GM18909 (cell line): Measurements from ENCODE around the gene BRD3.
A peak's percentile ranks its signal among the peaks of the same experiment; 100 is the strongest.

Source experiments
- ATAC-seq: cut with Tn5 transposase; IDR thresholded peaks from one replicate; pipeline ENCODE4 v1.9.1; 2021; ENCODE audit warnings: mild to moderate bottlenecking; ENCODE audit not compliant: unreplicated experiment, poor library complexity

The BRD3 gene

GRCh38 chr9:134066913-134067851, 644 bp downstream of the BRD3 start:
- peak; percentile 29 for ATAC-seq

- ATAC-seq = no peak
Measured at GRCh38 chr9:134066526-134066912, 1.3 kb downstream of the BRD3 start.

GRCh38 chr9:134065612-134066419, 2.0 kb downstream of the BRD3 start:
- ATAC-seq = peak; percentile 35

GRCh38 chr9:134064711-134065110, 3.1 kb downstream of the BRD3 start:
- ATAC-seq = no peak

GRCh38 chr9:134063571-134064450, 4.0 kb downstream of the BRD3 start:
- no peak for ATAC-seq

- ATAC-seq = no peak
Measured at GRCh38 chr9:134063088-134063570, 4.7 kb downstream of the BRD3 start.

GRCh38 chr9:134062461-134063087, 5.3 kb downstream of the BRD3 start:
- ATAC-seq = no peak

- no peak for ATAC-seq
Measured at GRCh38 chr9:134061688-134062371, 6.0 kb downstream of the BRD3 start.

- ATAC-seq = no peak
Measured at GRCh38 chr9:134061019-134061687, 6.7 kb downstream of the BRD3 start.

- ATAC-seq = no peak
Measured at GRCh38 chr9:134060546-134060945, 7.3 kb downstream of the BRD3 start.

- peak; percentile 80 for ATAC-seq
Measured at GRCh38 chr9:134059661-134060395, 8.0 kb downstream of the BRD3 start.

- ATAC-seq = no peak
Measured at GRCh38 chr9:134059188-134059641, 8.6 kb downstream of the BRD3 start.

GRCh38 chr9:134058716-134059115, 9.1 kb downstream of the BRD3 start:
- ATAC-seq = no peak

GRCh38 chr9:134057751-134058701, 9.8 kb downstream of the BRD3 start:
- no peak for ATAC-seq

- ATAC-seq = no peak
Measured at GRCh38 chr9:134057307-134057657, 10.5 kb downstream of the BRD3 start.

- no peak for ATAC-seq
Measured at GRCh38 chr9:134056483-134057306, 11.1 kb downstream of the BRD3 start.
